ENCODE results near the gene CD3G. TPM values are rescaled to one million over a fixed set of nuclear protein-coding genes. Genes with fewer than 3 reads are reported as not detected.

Gene CD3G
- total and polyA plus RNA-seq, 2 of the 4 experiments (the other 2 are of a cell fraction), result not detected

GRCh38 chr11:118318581-118319336, 25.4 kb upstream of the CD3G start:
- H4K91ac ChIP-seq (ENCODE audit: insufficient read depth, low read depth, low read length), result no peak overlapping the region
- TF ChIP-seq NFE2L2 (IDR thresholded peaks at IDR 0.05; ENCODE audit: low read depth, low read length) (no peak), RFX5 (IDR thresholded peaks at IDR 0.05; ENCODE audit: low read depth, low read length) (no peak), RAD21 (IDR thresholded peaks at IDR 0.05; ENCODE audit: low read length) (no peak), FOS (IDR thresholded peaks at IDR 0.05; ENCODE audit: low read depth, low read length) (no peak), POLR2A (IDR thresholded peaks at IDR 0.05; ENCODE audit: low read depth, low read length) (no peak), ELK1 (IDR thresholded peaks at IDR 0.05; ENCODE audit: borderline replicate concordance, low read depth, low read length) (no peak), CTCF (conservative IDR thresholded peaks at IDR 0.05; ENCODE audit: low read depth, low read length) (no peak), USF2 (IDR thresholded peaks at IDR 0.05; ENCODE audit: low read depth, low read length) (no peak), MAFK (IDR thresholded peaks at IDR 0.05; ENCODE audit: low read depth, low read length) (no peak), RCOR1 (IDR thresholded peaks at IDR 0.05; ENCODE audit: insufficient replicate concordance, low read length) (no peak), BHLHE40 (IDR thresholded peaks at IDR 0.05; ENCODE audit: low read depth, low read length) (no peak), MXI1 (IDR thresholded peaks at IDR 0.05; ENCODE audit: borderline replicate concordance, low read depth, low read length) (no peak)
- H3K23ac ChIP-seq (ENCODE audit: low read depth, low read length), result no peak overlapping the region
- no peaks in the 10 kb centered on the region for H3K4me1 ChIP-seq (ENCODE audit: control insufficient read depth, insufficient read depth, low read length)
- no TSS peak for BruUV-seq (replicated peaks)
- CTCF ChIA-PET, result interaction anchor here (0.6 kb wide), 1 partner anchor 1427 kb away, joined by 4 read pairs; no protein-coding TSS in a partner anchor
- no peak overlapping the region for H3K9ac ChIP-seq (ENCODE audit: low read depth, low read length)
- H3K14ac ChIP-seq (replicated peaks; ENCODE audit: low read depth, low read length), result no peak overlapping the region
- H2AFZ ChIP-seq (replicated peaks; ENCODE audit: low read length, poor library complexity), result no peak overlapping the region
- H4K5ac ChIP-seq (ENCODE audit: low read depth, low read length), result no peak overlapping the region
- no peaks in the 10 kb centered on the region for H3K9me3 ChIP-seq (ENCODE audit: control insufficient read depth, insufficient read depth, low read length)
- no peak overlapping the region for H3K4ac ChIP-seq (ENCODE audit: low read depth, low read length)
- H2BK5ac ChIP-seq (ENCODE audit: low read depth, low read length, poor library complexity, severe bottlenecking), result no peak overlapping the region
- no peak overlapping the region for H2AK5ac ChIP-seq (ENCODE audit: low read depth, low read length)
- in situ Hi-C loops (cut with MboI; ENCODE audit: low sequenced_read_pairs), result no loop called here
- H3K79me1 ChIP-seq (ENCODE audit: low read depth in 1 of 2, low read length in 2 of 2), result no peaks in the 10 kb centered on the region
- intact Hi-C loops (cut with micrococcal nuclease), result no loop called here
- no peaks in the 10 kb centered on the region for H3K36me3 ChIP-seq (ENCODE audit: control insufficient read depth, insufficient read depth, low read length)
- no peaks in the 10 kb centered on the region for H4K20me1 ChIP-seq (ENCODE audit: insufficient read depth, low read length)
- no peak overlapping the region for H3K18ac ChIP-seq (ENCODE audit: low read depth, low read length)
- no peak overlapping the region for H2BK120ac ChIP-seq (ENCODE audit: low read depth, low read length)
- H3K4me2 ChIP-seq (ENCODE audit: low read depth, low read length), result no peak overlapping the region
- H2BK20ac ChIP-seq (ENCODE audit: low read depth, low read length), result no peak overlapping the region
- no peak overlapping the region for H4K8ac ChIP-seq (ENCODE audit: low read depth in 2 of 2, low read length in 2 of 2)
- no peak overlapping the region for H2BK15ac ChIP-seq (ENCODE audit: low read depth, low read length)
- H2AK9ac ChIP-seq (replicated peaks; ENCODE audit: low read depth, low read length, poor library complexity), result no peak overlapping the region
- H3K9me1 ChIP-seq (ENCODE audit: insufficient read depth, low read length), result no peaks in the 10 kb centered on the region
- WGBS, 2 experiments (ENCODE audit: extremely low coverage in 2 of 2, insufficient read length in 1 of 2), result 56% methylated on average over 3 of the region's 11 CpGs; no CpG with 5 or more reads in 1 of the 2 experiments
- DNase-seq, result no peak
- no peak overlapping the region for H3K27ac ChIP-seq (ENCODE audit: insufficient read depth, low read length)
- H3K4me3 ChIP-seq (ENCODE audit: insufficient read depth, low read depth, low read length), result no peak overlapping the region
- dilution Hi-C loops (cut with HindIII; ENCODE audit: low sequenced_read_pairs, unreplicated experiment), result no loop called here
- POLR2A ChIA-PET (ENCODE audit: unreplicated experiment), result no interaction called here
- no peak for ATAC-seq (ENCODE audit: low read depth)
- peaks cover 14% of the 10 kb centered on the region; the same call in 1 of the 2 replicates for H3K27me3 ChIP-seq (ENCODE audit: control insufficient read depth, insufficient read depth, low read length)
- H3K56ac ChIP-seq (ENCODE audit: extremely low read depth, insufficient read depth, low read length), result no peak overlapping the region; the same call in 1 of the 2 replicates

Data from IMR-90 (cell line).